ENCODE data around the gene XCL2.

Gene XCL2

DNA sequence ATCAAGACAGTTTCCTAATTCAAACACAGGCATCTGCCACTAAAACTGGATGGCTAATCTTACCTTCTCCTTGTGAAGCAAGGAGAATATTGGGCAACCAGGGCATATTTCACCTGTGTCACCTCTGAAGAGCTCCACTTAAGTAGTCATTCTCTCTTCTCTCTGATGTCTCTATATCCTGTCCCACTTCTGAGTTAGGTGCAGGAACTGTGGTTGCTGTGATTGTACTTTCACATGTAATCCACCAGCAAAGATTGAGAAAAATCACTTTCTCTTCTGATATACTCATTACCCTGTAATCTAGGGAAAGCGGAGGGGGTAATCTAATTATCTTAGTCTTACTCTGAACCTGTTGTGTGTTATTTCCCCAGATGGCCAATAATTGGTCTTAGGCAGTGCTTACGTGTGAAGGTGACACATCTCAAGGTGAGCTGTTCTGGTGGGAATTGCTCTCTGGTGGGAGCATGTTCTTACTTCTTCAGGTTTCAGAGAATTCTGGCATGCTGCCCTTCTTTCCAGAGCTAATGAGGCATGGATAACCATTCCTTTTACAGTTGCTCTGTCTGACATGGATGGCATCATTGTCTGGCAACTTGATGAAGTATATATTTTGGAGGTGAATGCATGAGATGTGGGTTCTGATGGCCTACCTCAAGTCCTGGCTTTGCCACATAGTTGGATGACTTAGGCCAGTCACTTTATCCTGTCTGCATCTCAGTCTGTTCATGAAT is 12.0 kb downstream of the XCL2 start:
- Histone ChIP-seq H3K4me3 (no peak overlapping the region), H3K36me3 (ENCODE audit: insufficient read depth, low read length) (no peaks in the 10 kb centered on the region), H3K27ac (no peak overlapping the region), H3K9ac (ENCODE audit: insufficient read length) (no peak overlapping the region), H3K9me3 (ENCODE audit: low read depth, low read length) (no peaks in the 10 kb centered on the region)
- TF ChIP-seq EZH2 (IDR thresholded peaks at IDR 0.05) (no peak), POLR2AphosphoS5 (IDR thresholded peaks at IDR 0.05; ENCODE audit: borderline replicate concordance, low read depth, low read length) (no peak), FOXP2 (optimal IDR thresholded peaks at IDR 0.05; ENCODE audit: control extremely low read depth, extremely low read length, insufficient read depth) (no peak)
- DNase-seq (ENCODE audit: low read depth, low spot score) = no peak

DNA sequence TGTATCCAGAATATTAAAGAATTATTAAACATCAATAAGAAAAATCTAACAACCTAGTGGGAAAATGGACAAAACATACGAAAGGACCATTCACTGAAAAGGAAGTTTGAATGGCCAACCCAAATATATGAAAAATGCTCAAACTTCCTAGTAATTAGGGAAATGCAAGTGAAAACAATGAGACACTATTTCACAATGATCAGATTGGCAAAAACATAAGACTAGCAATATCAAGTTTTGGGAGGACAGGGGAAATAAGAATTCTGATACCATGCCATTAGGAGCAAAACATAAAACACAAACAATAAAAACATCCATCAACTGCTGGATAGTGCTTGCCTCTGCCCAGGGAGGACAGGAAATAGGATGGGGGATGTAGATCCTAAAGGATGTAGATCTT is 14.3 kb downstream of the XCL2 start:
- Histone ChIP-seq H3K9ac (ENCODE audit: insufficient read length) (no peak overlapping the region), H3K4me3 (no peak overlapping the region), H3K27ac (no peak overlapping the region), H3K36me3 (ENCODE audit: insufficient read depth, low read length) (no peaks in the 10 kb centered on the region), H3K9me3 (ENCODE audit: low read depth, low read length) (no peaks in the 10 kb centered on the region)
- no peak for DNase-seq (ENCODE audit: low read depth, low spot score)
- TF ChIP-seq EZH2 (IDR thresholded peaks at IDR 0.05) (no peak), POLR2AphosphoS5 (IDR thresholded peaks at IDR 0.05; ENCODE audit: borderline replicate concordance, low read depth, low read length) (no peak), FOXP2 (optimal IDR thresholded peaks at IDR 0.05; ENCODE audit: control extremely low read depth, extremely low read length, insufficient read depth) (no peak)

DNA sequence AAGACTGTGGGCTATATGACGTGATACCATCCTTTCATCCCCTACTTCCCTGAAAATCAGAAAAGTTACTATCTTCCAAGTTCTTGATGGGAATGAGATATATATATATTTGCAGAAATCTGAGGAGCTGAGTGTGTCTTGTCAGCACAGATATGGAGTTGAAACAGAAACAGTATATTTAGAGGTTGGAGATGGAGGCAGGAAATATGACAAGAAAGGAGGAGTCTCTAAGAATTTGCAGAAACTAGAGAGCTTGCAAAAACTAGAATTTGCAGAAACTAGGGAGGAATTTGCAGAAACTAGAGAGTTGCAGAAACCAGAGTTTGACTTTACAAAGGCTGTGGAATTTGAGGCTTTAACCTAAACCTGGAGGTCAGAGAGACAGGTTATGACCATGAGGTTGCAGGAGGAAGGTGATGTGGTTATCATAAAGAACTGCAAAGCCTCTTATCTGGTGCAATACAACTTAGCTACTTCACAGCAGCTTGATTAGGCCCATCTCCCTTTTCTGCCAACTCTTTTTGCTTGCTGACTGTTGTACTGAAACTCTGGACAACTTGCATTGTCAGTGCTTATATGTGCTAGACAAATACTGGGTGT is 22.3 kb downstream of the XCL2 start:
- no peak for TF ChIP-seq EZH2 (IDR thresholded peaks at IDR 0.05)
- TF ChIP-seq POLR2AphosphoS5 (IDR thresholded peaks at IDR 0.05; ENCODE audit: borderline replicate concordance, low read depth, low read length) = no peak
- TF ChIP-seq FOXP2 (optimal IDR thresholded peaks at IDR 0.05; ENCODE audit: control extremely low read depth, extremely low read length, insufficient read depth) = no peak
- no peak for DNase-seq (ENCODE audit: low read depth, low spot score)
- H3K9me3 ChIP-seq (ENCODE audit: low read depth, low read length) = no peaks in the 10 kb centered on the region
- H3K36me3 ChIP-seq (ENCODE audit: insufficient read depth, low read length) = no peaks in the 10 kb centered on the region
- H3K9ac ChIP-seq (ENCODE audit: insufficient read length) = no peak overlapping the region
- no peak overlapping the region for H3K4me3 ChIP-seq
- no peak overlapping the region for H3K27ac ChIP-seq

DNA sequence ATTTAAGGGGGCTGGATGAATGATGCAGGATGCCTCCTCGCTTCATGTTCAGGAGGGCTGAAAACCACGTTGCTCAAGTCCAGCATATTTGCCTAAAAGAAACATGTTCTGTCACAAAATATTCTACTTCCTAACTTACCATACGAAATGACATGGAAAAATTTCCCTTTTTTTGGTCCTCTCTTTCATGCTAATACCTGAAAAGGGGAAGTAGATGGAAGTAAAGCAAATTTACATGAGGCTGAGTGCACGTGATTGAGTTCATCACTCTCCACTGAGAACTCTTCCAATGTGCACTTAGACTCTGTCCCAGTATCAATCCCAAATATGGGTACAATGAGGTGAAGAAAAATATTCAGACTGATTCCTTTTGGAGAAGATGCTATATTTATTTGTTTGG is 23.0 kb downstream of the XCL2 start:
- Histone ChIP-seq H3K4me3 (no peak overlapping the region), H3K9me3 (ENCODE audit: low read depth, low read length) (no peaks in the 10 kb centered on the region), H3K27ac (no peak overlapping the region), H3K9ac (ENCODE audit: insufficient read length) (no peak overlapping the region), H3K36me3 (ENCODE audit: insufficient read depth, low read length) (no peaks in the 10 kb centered on the region)
- DNase-seq (ENCODE audit: low read depth, low spot score) = no peak
- no peak for TF ChIP-seq EZH2 (IDR thresholded peaks at IDR 0.05)
- no peak for TF ChIP-seq FOXP2 (optimal IDR thresholded peaks at IDR 0.05; ENCODE audit: control extremely low read depth, extremely low read length, insufficient read depth)
- TF ChIP-seq POLR2AphosphoS5 (IDR thresholded peaks at IDR 0.05; ENCODE audit: borderline replicate concordance, low read depth, low read length) = no peak

DNA sequence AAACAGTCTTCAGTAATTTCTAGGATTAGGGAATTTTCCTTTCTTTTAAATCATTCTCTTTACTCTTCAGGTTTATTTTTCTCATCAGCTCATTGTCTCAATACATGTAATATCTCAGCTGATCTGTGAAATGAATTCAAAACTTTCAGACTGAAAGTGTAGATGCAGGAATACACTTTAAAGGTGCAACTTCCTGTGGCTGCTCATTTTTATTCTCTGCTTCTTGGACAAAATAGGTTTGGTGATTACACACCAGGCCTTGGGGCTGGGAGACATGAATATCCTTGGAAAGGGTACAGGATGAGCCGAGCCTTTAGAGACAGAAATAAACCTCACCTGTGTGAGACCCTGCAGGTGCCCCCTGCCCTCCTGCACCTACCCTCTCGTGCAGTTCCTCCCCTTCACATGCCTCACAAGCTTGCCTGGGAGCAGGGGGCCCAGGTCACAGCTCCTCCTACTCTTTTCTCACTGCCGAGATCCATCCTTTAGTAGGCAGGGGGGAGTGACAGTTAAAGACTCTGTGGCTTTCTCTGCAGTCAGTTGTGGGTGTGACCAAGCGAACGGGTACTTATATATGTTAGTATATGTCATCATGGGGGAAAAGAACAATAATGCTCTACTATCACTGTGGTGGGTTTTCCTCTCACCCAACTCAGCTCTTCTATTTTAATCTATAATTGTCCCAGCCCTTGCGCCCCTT is 23.6 kb downstream of the XCL2 start:
- Histone ChIP-seq H3K9me3 (ENCODE audit: low read depth, low read length) (no peaks in the 10 kb centered on the region), H3K27ac (no peak overlapping the region), H3K9ac (ENCODE audit: insufficient read length) (no peak overlapping the region), H3K4me3 (no peak overlapping the region), H3K36me3 (ENCODE audit: insufficient read depth, low read length) (no peaks in the 10 kb centered on the region)
- no peak for DNase-seq (ENCODE audit: low read depth, low spot score)
- TF ChIP-seq EZH2 (IDR thresholded peaks at IDR 0.05) (no peak), FOXP2 (optimal IDR thresholded peaks at IDR 0.05; ENCODE audit: control extremely low read depth, extremely low read length, insufficient read depth) (no peak), POLR2AphosphoS5 (IDR thresholded peaks at IDR 0.05; ENCODE audit: borderline replicate concordance, low read depth, low read length) (no peak)

DNA sequence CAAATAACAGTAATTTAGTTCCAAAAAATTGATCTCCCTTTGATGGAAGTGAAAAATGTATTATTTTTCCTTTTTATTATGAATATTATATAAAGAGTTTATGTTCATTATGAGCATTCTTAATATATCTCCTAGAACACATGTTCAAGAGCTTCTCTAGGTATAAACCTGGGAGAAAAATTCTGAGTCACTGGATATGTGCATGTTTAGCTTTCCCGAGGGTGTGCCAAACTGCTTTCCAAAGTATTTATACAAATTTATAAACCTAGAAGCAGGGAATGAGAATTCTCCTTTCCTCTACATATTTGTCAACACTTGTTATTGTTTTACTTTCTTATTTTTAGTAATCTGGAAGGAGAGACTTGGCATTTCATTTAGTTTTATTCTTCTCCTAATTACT is 25.0 kb downstream of the XCL2 start:
- H3K9ac ChIP-seq (ENCODE audit: insufficient read length) = no peak overlapping the region
- no peak overlapping the region for H3K4me3 ChIP-seq
- no peak for TF ChIP-seq EZH2 (IDR thresholded peaks at IDR 0.05)
- no peak for TF ChIP-seq POLR2AphosphoS5 (IDR thresholded peaks at IDR 0.05; ENCODE audit: borderline replicate concordance, low read depth, low read length)
- no peak for TF ChIP-seq FOXP2 (optimal IDR thresholded peaks at IDR 0.05; ENCODE audit: control extremely low read depth, extremely low read length, insufficient read depth)
- no peaks in the 10 kb centered on the region for H3K9me3 ChIP-seq (ENCODE audit: low read depth, low read length)
- no peak for DNase-seq (ENCODE audit: low read depth, low spot score)
- H3K36me3 ChIP-seq (ENCODE audit: insufficient read depth, low read length) = no peaks in the 10 kb centered on the region
- no peak overlapping the region for H3K27ac ChIP-seq

DNA sequence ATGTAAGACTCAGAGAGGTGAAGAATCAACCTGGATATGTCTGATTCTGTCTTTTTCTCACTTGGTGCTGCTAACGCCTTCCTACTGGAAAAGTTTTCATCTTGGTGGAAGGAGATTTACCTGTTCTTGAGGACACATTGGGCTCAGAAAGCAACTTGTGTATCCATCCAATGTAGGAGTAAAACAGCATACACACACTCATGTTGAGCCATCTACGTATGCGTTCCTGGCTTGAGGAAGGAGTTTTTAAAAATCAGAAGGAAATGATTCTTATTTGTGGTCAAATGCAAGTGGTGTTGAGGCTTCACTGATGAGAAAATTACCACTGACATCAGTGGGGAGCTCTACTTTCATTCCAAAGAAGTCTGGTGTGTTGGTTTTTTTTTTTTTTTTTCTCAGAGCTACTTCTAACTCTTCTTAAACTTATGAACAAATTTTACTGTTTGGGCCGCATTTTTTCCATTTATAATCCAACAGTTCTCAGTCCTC is 25.6 kb downstream of the XCL2 start:
- H3K36me3 ChIP-seq (ENCODE audit: insufficient read depth, low read length) = no peaks in the 10 kb centered on the region
- DNase-seq (ENCODE audit: low read depth, low spot score) = no peak
- H3K4me3 ChIP-seq = no peak overlapping the region
- no peaks in the 10 kb centered on the region for H3K9me3 ChIP-seq (ENCODE audit: low read depth, low read length)
- TF ChIP-seq EZH2 (IDR thresholded peaks at IDR 0.05) (no peak), POLR2AphosphoS5 (IDR thresholded peaks at IDR 0.05; ENCODE audit: borderline replicate concordance, low read depth, low read length) (no peak), FOXP2 (optimal IDR thresholded peaks at IDR 0.05; ENCODE audit: control extremely low read depth, extremely low read length, insufficient read depth) (no peak)
- H3K27ac ChIP-seq = no peak overlapping the region
- H3K9ac ChIP-seq (ENCODE audit: insufficient read length) = no peak overlapping the region

DNA sequence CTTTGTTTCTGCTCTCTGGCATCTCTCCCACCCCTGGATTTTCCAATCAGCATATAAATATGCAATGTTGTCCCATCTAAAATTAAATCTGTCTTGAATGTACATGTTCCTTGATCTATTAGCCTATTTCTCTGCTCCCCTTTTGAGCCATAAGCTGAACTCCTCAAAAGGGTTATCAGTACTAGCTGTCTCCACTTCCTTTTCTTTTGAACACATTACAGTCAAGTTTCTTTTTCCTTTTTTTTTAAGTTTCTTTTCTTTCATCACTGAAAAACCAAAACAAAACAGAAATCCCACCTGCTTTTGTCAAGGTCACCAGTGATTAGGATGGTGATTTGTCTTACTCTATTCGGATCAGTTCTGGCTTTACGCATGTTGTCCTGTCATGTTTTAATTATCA is 29.3 kb downstream of the XCL2 start:
- no peak for DNase-seq (ENCODE audit: low read depth, low spot score)
- Histone ChIP-seq H3K9me3 (ENCODE audit: low read depth, low read length) (no peaks in the 10 kb centered on the region), H3K27ac (no peak overlapping the region), H3K36me3 (ENCODE audit: insufficient read depth, low read length) (no peaks in the 10 kb centered on the region), H3K9ac (ENCODE audit: insufficient read length) (no peak overlapping the region), H3K4me3 (no peak overlapping the region)
- TF ChIP-seq POLR2AphosphoS5 (IDR thresholded peaks at IDR 0.05; ENCODE audit: borderline replicate concordance, low read depth, low read length) (no peak), FOXP2 (optimal IDR thresholded peaks at IDR 0.05; ENCODE audit: control extremely low read depth, extremely low read length, insufficient read depth) (no peak), EZH2 (IDR thresholded peaks at IDR 0.05) (no peak)
